ENCODE results near the gene CHST4. TPM values are rescaled to one million over a fixed set of nuclear protein-coding genes. Genes with fewer than 3 reads are reported as not detected.

Gene CHST4
- total and polyA plus RNA-seq, 9 of the 15 experiments (the other 6 are each of a cell fraction or from before 2014, with no cell fraction given): 0.07 TPM; not detected in 8

- no peak for TF ChIP-seq ZKSCAN3 (CRISPR knock-in tag; IDR thresholded peaks at IDR 0.05)
- TF ChIP-seq KDM1A (IDR thresholded peaks at IDR 0.05): peak; percentile 68 to 70
- no peak for TF ChIP-seq PTRF (tag; IDR thresholded peaks at IDR 0.05)
- TF ChIP-seq NCOA6 (IDR thresholded peaks at IDR 0.05): no peak
- TF ChIP-seq ILF3 (IDR thresholded peaks at IDR 0.05; ENCODE audit: borderline replicate concordance): no peak
- no peak for TF ChIP-seq MEF2A (IDR thresholded peaks at IDR 0.05; ENCODE audit: control insufficient read depth, low read depth, low read length)
- no peak for TF ChIP-seq SAFB2 (IDR thresholded peaks at IDR 0.05; ENCODE audit: borderline replicate concordance, low read depth, low read length, severe bottlenecking)
- no peak for TF ChIP-seq HNRNPLL (IDR thresholded peaks at IDR 0.05; ENCODE audit: low read depth, low read length, poor library complexity, severe bottlenecking)
- no peak for TF ChIP-seq JUNB (CRISPR knock-in tag; conservative IDR thresholded peaks at IDR 0.05)
- peak; percentile 36 for TF ChIP-seq TAF1 (IDR thresholded peaks at IDR 0.05; ENCODE audit: control insufficient read depth, extremely low read depth, insufficient read depth, low read length, severe bottlenecking)
- no peak for TF ChIP-seq ATF6 (CRISPR knock-in tag; IDR thresholded peaks at IDR 0.05)
- peak; percentile 75; the same call in 1 of the 2 replicates for TF ChIP-seq SIN3B (IDR thresholded peaks at IDR 0.05; ENCODE audit: low read depth)
- no peak for TF ChIP-seq NCOR1 (IDR thresholded peaks at IDR 0.05)
- TF ChIP-seq NFYB (IDR thresholded peaks at IDR 0.05; ENCODE audit: extremely low read depth, insufficient read length): no peak
- no peak for TF ChIP-seq XRCC4 (IDR thresholded peaks at IDR 0.05; ENCODE audit: extremely low read depth, insufficient read depth, insufficient read length)
- TF ChIP-seq ZNF436 (CRISPR knock-in tag; IDR thresholded peaks at IDR 0.05): no peak
- no peak for TF ChIP-seq BDP1 (IDR thresholded peaks at IDR 0.05; ENCODE audit: insufficient read depth, insufficient read length)
- no peak for TF ChIP-seq ZNF57 (CRISPR knock-in tag; IDR thresholded peaks at IDR 0.05)
- TF ChIP-seq ATF1 (CRISPR knock-in tag; IDR thresholded peaks at IDR 0.05): peak; percentile 48; the same call in 1 of the 2 replicates
- peak; percentile 97 for TF ChIP-seq ATF1 (tag; IDR thresholded peaks at IDR 0.05)
- no peak for TF ChIP-seq TRIM25 (IDR thresholded peaks at IDR 0.05; ENCODE audit: borderline replicate concordance)
- TF ChIP-seq RFX7 (CRISPR knock-in tag; IDR thresholded peaks at IDR 0.05): no peak
- TF ChIP-seq YBX1 (IDR thresholded peaks at IDR 0.05): no peak
- no peak for TF ChIP-seq ZKSCAN1 (IDR thresholded peaks at IDR 0.05; ENCODE audit: low read depth, low read length)
- TF ChIP-seq RBM15 (IDR thresholded peaks at IDR 0.05; ENCODE audit: insufficient read depth, low read length): no peak
- no peak for TF ChIP-seq NR2C2 (CRISPR knock-in tag; IDR thresholded peaks at IDR 0.05)
- peak; percentile 92 for TF ChIP-seq NR2C2 (tag; IDR thresholded peaks at IDR 0.05)
- no peak for TF ChIP-seq XRCC3 (IDR thresholded peaks at IDR 0.05)
These were observed 42.0 kb upstream of the CHST4 start (continued) for GRCh38 chr16:71484006-71484893.

All from K562 (cell line).